ENCODE results near the gene SMYD4.

- TF ChIP-seq POLR2A (IDR thresholded peaks at IDR 0.05) (no peak), EP300 (IDR thresholded peaks at IDR 0.05) (no peak), CTCF (IDR thresholded peaks at IDR 0.05) (no peak)
Observed at GRCh38 chr17:1839516-1839915, 9.8 kb upstream of the SMYD4 start.

Data from tibial nerve (tissue), 4 donors.